OCI-LY1 (cell line): ENCODE results near the gene ALOX5.

Experiments
- H2AFZ ChIP-seq: fragments of 200-600 bp; sonication (generic), shearing (Covaris generic); 2 replicates; pipeline ENCODE4 v1.6.0; 2014; ENCODE audit warnings: antibody characterized with exemption, mild to moderate bottlenecking, low read length
- H3F3A ChIP-seq: fragments of 200-600 bp; sonication (generic), shearing (Covaris generic); 2 replicates; pipeline ENCODE4 v1.6.0; 2014; ENCODE audit warnings: mild to moderate bottlenecking, antibody characterized with exemption, low read length, moderate library complexity; ENCODE audit not compliant: insufficient read depth
- H3K27ac ChIP-seq: fragments of 200-600 bp; sonication (generic); 2 replicates; pipeline ENCODE4 v1.5.1; 2014; ENCODE audit warnings: low read length, mixed run types, mild to moderate bottlenecking, low read depth; ENCODE audit not compliant: poor library complexity, severe bottlenecking
- H3K27me3 ChIP-seq: fragments of 200-600 bp; sonication (generic); 2 replicates; pipeline ENCODE4 v1.6.0; 2014; ENCODE audit warnings: antibody characterized with exemption, mild to moderate bottlenecking, low read length, moderate library complexity; ENCODE audit not compliant: insufficient read depth
- H3K36me3 ChIP-seq: fragments of 200-600 bp; sonication (generic); 2 replicates; pipeline ENCODE4 v1.6.1; 2014; ENCODE audit warnings: mild to moderate bottlenecking, antibody characterized with exemption, low read length, moderate library complexity, mixed read lengths; ENCODE audit not compliant: insufficient read depth
- H3K4me1 ChIP-seq: fragments of 200-600 bp; sonication (generic); 2 replicates; pipeline ENCODE4 v1.5.1; 2014; ENCODE audit warnings: mild to moderate bottlenecking, low read length, moderate library complexity; ENCODE audit not compliant: insufficient read depth, severe bottlenecking
- H3K4me2 ChIP-seq: fragments of 200-600 bp; sonication (generic), shearing (Covaris generic); 2 replicates; pipeline ENCODE4 v1.6.1; 2014; ENCODE audit warnings: low read length
- H3K4me3 ChIP-seq: fragments of 200-600 bp; sonication (generic); 2 replicates; pipeline ENCODE4 v1.5.1; 2014; ENCODE audit warnings: low read length, low read depth, mild to moderate bottlenecking, mixed read lengths; ENCODE audit not compliant: poor library complexity, severe bottlenecking
- H3K79me2 ChIP-seq: fragments of 200-600 bp; shearing (Covaris generic); 2 replicates; pipeline ENCODE4 v1.6.1; 2016; ENCODE audit warnings: mixed run types, low read length, mixed read lengths; ENCODE audit not compliant: insufficient read depth
- H3K9ac ChIP-seq: fragments of 200-600 bp; sonication (generic), shearing (Covaris generic); 2 replicates; pipeline ENCODE4 v1.6.1; 2014; ENCODE audit warnings: mild to moderate bottlenecking, low read length, mixed read lengths
- H3K9me2 ChIP-seq: fragments of 200-600 bp; sonication (generic), shearing (Covaris generic); 2 replicates; pipeline ENCODE4 v1.6.1; 2014; ENCODE audit warnings: low read depth, mild to moderate bottlenecking, low read length, mixed read lengths
- H3K9me3 ChIP-seq: fragments of 200-600 bp; shearing (Covaris generic); 2 replicates; pipeline ENCODE4 v1.6.1; 2014; ENCODE audit warnings: low read length, mixed read lengths
- H4K20me1 ChIP-seq: fragments of 200-600 bp; sonication (generic), shearing (Covaris generic); 2 replicates; pipeline ENCODE4 v1.6.0; 2016; ENCODE audit warnings: mild to moderate bottlenecking, low read length; ENCODE audit not compliant: insufficient read depth
- CTCF ChIP-seq: fragments of 200-600 bp; sonication (generic), shearing (Covaris generic); IDR thresholded peaks from 2 replicates; pipeline ENCODE4 v1.5.1; 2017; ENCODE audit warnings: mild to moderate bottlenecking, antibody characterized with exemption, low read length, moderate library complexity, mixed read lengths
- EZH2 ChIP-seq: fragments of 200-600 bp; sonication (generic), shearing (Covaris generic); IDR thresholded peaks from 2 replicates; pipeline ENCODE4 v1.8.0; 2017; ENCODE audit warnings: borderline replicate concordance, mixed run types, mild to moderate bottlenecking, antibody characterized with exemption, low read length, moderate library complexity, mixed read lengths

The ALOX5 gene

GRCh38 chr10:45421221-45422097, 47.4 kb downstream of the ALOX5 start:
- H3F3A ChIP-seq, result no peaks in the 10 kb centered on the region
- peak overlapping the region; percentile 77 for H3K27ac ChIP-seq
- H2AFZ ChIP-seq, result no peak overlapping the region
- no peak overlapping the region for H3K4me2 ChIP-seq
- peaks cover 50% of the 10 kb centered on the region for H3K4me1 ChIP-seq
- H3K79me2 ChIP-seq, result no peaks in the 10 kb centered on the region
- H3K9me3 ChIP-seq, result no peaks in the 10 kb centered on the region
- no peak overlapping the region for H3K4me3 ChIP-seq
- no peak overlapping the region; the same call in 1 of the 2 replicates for H3K9ac ChIP-seq
- H3K36me3 ChIP-seq, result peaks cover 83% of the 10 kb centered on the region
- TF ChIP-seq EZH2 (no peak), CTCF (no peak)
- no peaks in the 10 kb centered on the region for H3K9me2 ChIP-seq
- H4K20me1 ChIP-seq, result no peaks in the 10 kb centered on the region
- H3K27me3 ChIP-seq, result no peaks in the 10 kb centered on the region

GRCh38 chr10:45422207-45422865, 48.3 kb downstream of the ALOX5 start:
- no peaks in the 10 kb centered on the region for H3F3A ChIP-seq
- H3K9me3 ChIP-seq, result no peaks in the 10 kb centered on the region
- H3K79me2 ChIP-seq, result no peaks in the 10 kb centered on the region
- no peak for TF ChIP-seq EZH2
- TF ChIP-seq CTCF, result no peak
- peak overlapping the region; percentile 77 for H3K27ac ChIP-seq
- H3K9me2 ChIP-seq, result no peaks in the 10 kb centered on the region
- no peak overlapping the region for H2AFZ ChIP-seq
- H3K4me3 ChIP-seq, result no peak overlapping the region
- no peak overlapping the region for H3K4me2 ChIP-seq
- peaks cover 83% of the 10 kb centered on the region for H3K36me3 ChIP-seq
- no peak overlapping the region for H3K9ac ChIP-seq
- H4K20me1 ChIP-seq, result no peaks in the 10 kb centered on the region
- H3K27me3 ChIP-seq, result no peaks in the 10 kb centered on the region
- H3K4me1 ChIP-seq, result peaks cover 41% of the 10 kb centered on the region

GRCh38 chr10:45422866-45423659, 49.0 kb downstream of the ALOX5 start:
- TF ChIP-seq CTCF, result no peak
- no peak for TF ChIP-seq EZH2
- Histone ChIP-seq H3K9me2 (no peaks in the 10 kb centered on the region), H4K20me1 (no peaks in the 10 kb centered on the region), H3F3A (no peaks in the 10 kb centered on the region), H3K79me2 (no peaks in the 10 kb centered on the region), H3K27me3 (no peaks in the 10 kb centered on the region), H3K4me2 (no peak overlapping the region), H3K9ac (no peak overlapping the region), H3K36me3 (peaks cover 82% of the 10 kb centered on the region), H3K27ac (no peak overlapping the region), H3K4me3 (no peak overlapping the region), H3K9me3 (no peaks in the 10 kb centered on the region), H2AFZ (no peak overlapping the region), H3K4me1 (peaks cover 34% of the 10 kb centered on the region)
